Measurements from ENCODE around the gene VARS1. TPM values are rescaled to one million over a fixed set of nuclear protein-coding genes. Genes with fewer than 3 reads are reported as not detected.

The VARS1 gene
- total and polyA plus RNA-seq, 5 experiments from 2014 or later, result 27.5 to 40.3 (median 37.6) TPM

- no peak overlapping the region for H3K27ac Mint-ChIP-seq
- no peak for DNase-seq
- peaks cover 0 to 16% (median 7%) of the 10 kb centered on the region in 4 donors for H3K4me1 Mint-ChIP-seq
- H3K9me3 Mint-ChIP-seq, result no peaks in the 10 kb centered on the region
- peaks cover 0 to 7% (median 0%) of the 10 kb centered on the region in 3 donors for H3K36me3 Mint-ChIP-seq
- POLR2A ChIA-PET, result interaction anchor here (0.6 kb wide), 1 partner anchor 22 kb away, joined by 3 read pairs; no protein-coding TSS in a partner anchor
- H3K4me3 Mint-ChIP-seq, result no peak overlapping the region
- no peak for ATAC-seq
- H3K27me3 Mint-ChIP-seq, result peaks cover 0 to 3% (median 0%) of the 10 kb centered on the region in 5 donors
These were observed 31.4 kb downstream of the VARS1 start for GRCh38 chr6:31764198-31764597.

GRCh38 chr6:31763619-31763940 is 32.0 kb downstream of the VARS1 start:
- H3K4me1 Mint-ChIP-seq, result peaks cover 0 to 16% (median 4%) of the 10 kb centered on the region in 4 donors
- peak overlapping the region in 2 of 10 donors; percentile 60 to 88 for H3K27ac Mint-ChIP-seq
- POLR2A ChIA-PET, result no interaction called here
- ATAC-seq (no peak), DNase-seq (no peak)
- H3K4me3 Mint-ChIP-seq, result no peak overlapping the region
- peaks cover 0 to 3% (median 0%) of the 10 kb centered on the region in 5 donors for H3K27me3 Mint-ChIP-seq
- no peaks in the 10 kb centered on the region for H3K9me3 Mint-ChIP-seq
- H3K36me3 Mint-ChIP-seq, result peaks cover 0 to 7% (median 0%) of the 10 kb centered on the region in 3 donors

- POLR2A ChIA-PET, result no interaction called here
- peak overlapping the region in 1 of 10 donors; percentile 88 for H3K27ac Mint-ChIP-seq
These were observed 32.5 kb downstream of the VARS1 start for GRCh38 chr6:31762878-31763618.

GRCh38 chr6:31762356-31762755 is 33.2 kb downstream of the VARS1 start, which contains the start of gene SAPCD1:
SAPCD1 (plus strand) TSS chr6:31762656; CDS start chr6:31763055, 399 bp downstream.
- ATAC-seq, result no peak
- Mint-ChIP-seq H3K27me3 (peaks cover 0 to 6% (median 0%) of the 10 kb centered on the region in 5 donors), H3K27ac (peak within 1 kb of the TSS in 2 of 10 donors; percentile 29 to 88), H3K9me3 (no peaks in the 10 kb centered on the region), H3K4me1 (peaks cover 0 to 17% (median 2%) of the 10 kb centered on the region in 4 donors), H3K36me3 (peaks cover 0 to 7% (median 0%) of the 10 kb centered on the region in 3 donors), H3K4me3 (peak within 1 kb of the TSS in 2 of 10 donors; percentile 12 to 14)
- POLR2A ChIA-PET, result no interaction called here
- DNase-seq, result no peak

More at GRCh38 chr6:31762878-31763618, 32.5 kb downstream of the VARS1 start:
- H3K9me3 Mint-ChIP-seq, result no peaks in the 10 kb centered on the region
- ATAC-seq (no peak), DNase-seq (no peak)
- H3K4me3 Mint-ChIP-seq, result peak overlapping the region in 1 of 10 donors; percentile 14
- H3K4me1 Mint-ChIP-seq, result peaks cover 0 to 18% (median 3%) of the 10 kb centered on the region in 4 donors
- peaks cover 0 to 7% (median 0%) of the 10 kb centered on the region in 3 donors for H3K36me3 Mint-ChIP-seq
- H3K27me3 Mint-ChIP-seq, result peaks cover 0 to 4% (median 0%) of the 10 kb centered on the region in 5 donors

- no peak overlapping the region for H3K27ac Mint-ChIP-seq
- POLR2A ChIA-PET, result no interaction called here
- ATAC-seq, result no peak
- peaks cover 0 to 3% (median 0%) of the 10 kb centered on the region in 5 donors for H3K27me3 Mint-ChIP-seq
- DNase-seq, result no peak
- peak overlapping the region in 1 of 10 donors; percentile 12 for H3K4me3 Mint-ChIP-seq
- peaks cover 0 to 7% (median 0%) of the 10 kb centered on the region in 3 donors for H3K36me3 Mint-ChIP-seq
- peaks cover 0 to 17% (median 2%) of the 10 kb centered on the region in 4 donors for H3K4me1 Mint-ChIP-seq
- no peaks in the 10 kb centered on the region for H3K9me3 Mint-ChIP-seq
These were observed 34.2 kb downstream of the VARS1 start for GRCh38 chr6:31761343-31761742.

- no peak overlapping the region for H3K27ac Mint-ChIP-seq
- no peak for DNase-seq
- no peak overlapping the region for H3K4me3 Mint-ChIP-seq
- no peak for ATAC-seq
- peaks cover 0 to 7% (median 0%) of the 10 kb centered on the region in 3 donors for H3K36me3 Mint-ChIP-seq
- H3K9me3 Mint-ChIP-seq, result no peaks in the 10 kb centered on the region
- peaks cover 0 to 17% (median 2%) of the 10 kb centered on the region in 4 donors for H3K4me1 Mint-ChIP-seq
- H3K27me3 Mint-ChIP-seq, result peaks cover 0 to 3% (median 0%) of the 10 kb centered on the region in 5 donors
- POLR2A ChIA-PET, result no interaction called here
These were observed 34.8 kb downstream of the VARS1 start for GRCh38 chr6:31760790-31761189.

GRCh38 chr6:31758281-31758680 is 37.3 kb downstream of the VARS1 start:
- peaks cover 0 to 12% (median 2%) of the 10 kb centered on the region in 4 donors for H3K4me1 Mint-ChIP-seq

GRCh38 chr6:31752739-31753319 is 42.7 kb downstream of the VARS1 start:
- no peak for DNase-seq
- POLR2A ChIA-PET, result interaction anchor here (1.0 kb wide), 1 partner anchor 11 kb away, joined by 6 read pairs; no protein-coding TSS in a partner anchor
- Mint-ChIP-seq H3K9me3 (no peaks in the 10 kb centered on the region), H3K27me3 (no peaks in the 10 kb centered on the region), H3K4me1 (no peaks in the 10 kb centered on the region), H3K4me3 (no peak overlapping the region), H3K36me3 (no peaks in the 10 kb centered on the region), H3K27ac (no peak overlapping the region)
- no peak for ATAC-seq

More at GRCh38 chr6:31758281-31758680, 37.3 kb downstream of the VARS1 start:
- no peaks in the 10 kb centered on the region for H3K9me3 Mint-ChIP-seq
- H3K36me3 Mint-ChIP-seq, result peaks cover 0 to 7% (median 0%) of the 10 kb centered on the region in 3 donors
- H3K27ac Mint-ChIP-seq, result peak overlapping the region in 2 of 10 donors; percentile 11 to 47
- no peak for DNase-seq
- peaks cover 0 to 3% (median 0%) of the 10 kb centered on the region in 5 donors for H3K27me3 Mint-ChIP-seq
- ATAC-seq, result no peak
- no peak overlapping the region for H3K4me3 Mint-ChIP-seq
- POLR2A ChIA-PET, result interaction anchor here (0.5 kb wide), 1 partner anchor 77 kb away, joined by 9 read pairs; no protein-coding TSS in a partner anchor

- Mint-ChIP-seq H3K27me3 (no peaks in the 10 kb centered on the region), H3K36me3 (no peaks in the 10 kb centered on the region), H3K4me1 (no peaks in the 10 kb centered on the region), H3K27ac (no peak overlapping the region), H3K9me3 (no peaks in the 10 kb centered on the region), H3K4me3 (no peak overlapping the region)
- DNase-seq, result no peak
- POLR2A ChIA-PET, result no interaction called here
- no peak for ATAC-seq
These were observed 45.0 kb downstream of the VARS1 start for GRCh38 chr6:31750411-31751022.

GRCh38 chr6:31749301-31750036 is 46.1 kb downstream of the VARS1 start:
- Mint-ChIP-seq H3K27me3 (no peaks in the 10 kb centered on the region), H3K36me3 (no peaks in the 10 kb centered on the region), H3K27ac (no peak overlapping the region), H3K9me3 (no peaks in the 10 kb centered on the region), H3K4me1 (no peaks in the 10 kb centered on the region), H3K4me3 (no peak overlapping the region)
- POLR2A ChIA-PET, result interaction anchor here (0.7 to 0.8 kb wide), 2 partner anchors 23 to 151 kb away, joined by 3 to 5 read pairs; no protein-coding TSS in a partner anchor
- ATAC-seq (no peak), DNase-seq (no peak)

All from naive thymus-derived CD8-positive, alpha-beta T cell (primary cell).